Measurements from ENCODE around the gene MAPK8IP2. TPM values are rescaled to one million over a fixed set of nuclear protein-coding genes. Genes with fewer than 3 reads are reported as not detected.

Gene MAPK8IP2
- total and polyA plus RNA-seq, 2 experiments from 2014 or later: 0.42 to 1.7 TPM

DNA sequence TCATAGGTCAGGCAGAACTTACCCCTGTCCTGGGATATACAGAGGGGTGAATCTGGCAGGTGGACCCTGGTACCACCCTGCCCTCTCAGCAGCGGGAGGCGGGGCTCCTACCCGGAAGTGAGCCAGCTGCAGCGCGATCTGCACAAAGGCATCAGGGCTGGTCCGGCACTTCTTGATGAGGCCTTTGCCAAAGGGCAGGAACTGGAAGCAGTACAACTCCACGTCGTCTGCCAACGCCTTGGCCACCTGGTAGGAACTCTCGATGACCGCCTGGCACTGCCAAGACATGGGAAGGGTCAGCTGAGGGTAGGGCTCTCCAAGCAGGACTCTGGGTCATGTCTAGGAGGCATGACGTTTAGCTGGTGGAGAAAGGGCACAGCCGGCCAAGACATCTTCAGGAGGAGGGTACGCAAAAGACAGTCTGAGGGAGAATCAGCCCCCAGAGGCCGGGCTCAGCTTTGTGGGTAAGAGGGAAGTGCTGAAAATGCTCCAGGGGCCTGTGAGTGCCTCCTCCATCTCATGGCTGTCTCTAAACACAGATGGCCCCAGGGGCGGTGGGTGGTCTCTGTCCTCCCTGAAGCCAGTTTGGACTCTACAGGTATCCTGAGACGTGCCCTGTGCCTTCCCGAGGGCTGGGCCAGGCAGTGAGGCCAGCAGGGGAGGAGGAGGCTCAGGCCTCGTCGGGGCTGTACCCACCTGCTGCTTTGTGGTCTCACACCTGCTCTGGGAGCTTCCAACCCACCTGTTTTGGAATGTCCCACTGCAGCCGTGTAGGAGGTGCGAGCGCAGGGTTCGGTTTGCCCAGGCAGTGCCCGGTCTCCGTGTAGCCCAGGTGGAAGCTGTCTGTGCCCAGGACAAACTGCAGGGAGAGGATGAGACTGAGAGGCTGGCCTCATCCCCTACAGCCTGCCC, 29.1 kb upstream of the MAPK8IP2 start:
- Histone ChIP-seq H3K27ac (no peak overlapping the region), H3K36me3 (peaks cover 37% of the 10 kb centered on the region), H3K4me1 (ENCODE audit: low read depth) (no peaks in the 10 kb centered on the region), H3K27me3 (no peaks in the 10 kb centered on the region), H3K4me3 (no peak overlapping the region), H3K9me3 (ENCODE audit: low read depth) (no peaks in the 10 kb centered on the region)
- DNase-seq (ENCODE audit: low read depth in 1 of 2, low spot score in 1 of 2): no peak
- TF ChIP-seq, protein P1, sequence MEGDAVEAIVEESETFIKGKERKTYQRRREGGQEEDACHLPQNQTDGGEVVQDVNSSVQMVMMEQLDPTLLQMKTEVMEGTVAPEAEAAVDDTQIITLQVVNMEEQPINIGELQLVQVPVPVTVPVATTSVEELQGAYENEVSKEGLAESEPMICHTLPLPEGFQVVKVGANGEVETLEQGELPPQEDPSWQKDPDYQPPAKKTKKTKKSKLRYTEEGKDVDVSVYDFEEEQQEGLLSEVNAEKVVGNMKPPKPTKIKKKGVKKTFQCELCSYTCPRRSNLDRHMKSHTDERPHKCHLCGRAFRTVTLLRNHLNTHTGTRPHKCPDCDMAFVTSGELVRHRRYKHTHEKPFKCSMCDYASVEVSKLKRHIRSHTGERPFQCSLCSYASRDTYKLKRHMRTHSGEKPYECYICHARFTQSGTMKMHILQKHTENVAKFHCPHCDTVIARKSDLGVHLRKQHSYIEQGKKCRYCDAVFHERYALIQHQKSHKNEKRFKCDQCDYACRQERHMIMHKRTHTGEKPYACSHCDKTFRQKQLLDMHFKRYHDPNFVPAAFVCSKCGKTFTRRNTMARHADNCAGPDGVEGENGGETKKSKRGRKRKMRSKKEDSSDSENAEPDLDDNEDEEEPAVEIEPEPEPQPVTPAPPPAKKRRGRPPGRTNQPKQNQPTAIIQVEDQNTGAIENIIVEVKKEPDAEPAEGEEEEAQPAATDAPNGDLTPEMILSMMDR (IDR thresholded peaks at IDR 0.05; ENCODE audit: low read depth, low read length): no peak

DNA sequence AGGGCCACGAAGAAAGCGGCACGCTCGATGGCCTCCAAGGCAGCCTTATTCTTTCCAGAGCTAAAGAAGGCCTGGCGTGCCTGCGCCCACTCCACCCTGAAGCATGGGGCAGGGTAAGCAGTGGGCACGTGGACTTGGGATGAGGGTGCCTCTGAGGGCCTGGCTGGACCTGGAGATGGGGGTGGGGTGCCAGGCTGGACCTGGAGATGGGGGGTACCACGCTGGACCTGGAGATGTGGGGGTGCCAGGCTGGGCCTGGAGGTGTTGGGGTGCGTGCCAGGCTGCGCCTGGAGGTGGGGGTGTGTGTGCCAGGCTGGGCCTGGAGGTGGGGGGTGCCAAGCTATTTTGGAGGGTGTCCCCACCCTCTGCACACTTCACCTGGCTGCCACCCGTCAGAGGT, 27.6 kb upstream of the MAPK8IP2 start:
- H3K9me3 ChIP-seq (ENCODE audit: low read depth): no peaks in the 10 kb centered on the region
- H3K4me1 ChIP-seq (ENCODE audit: low read depth): peaks cover under 1% of the 10 kb centered on the region
- DNase-seq (ENCODE audit: low read depth in 1 of 2, low spot score in 1 of 2): no peak
- H3K27me3 ChIP-seq: no peaks in the 10 kb centered on the region
- H3K36me3 ChIP-seq: peaks cover 37% of the 10 kb centered on the region
- TF ChIP-seq, protein P1 (IDR thresholded peaks at IDR 0.05; ENCODE audit: low read depth, low read length): no peak
- no peak overlapping the region for H3K4me3 ChIP-seq
- H3K27ac ChIP-seq: no peak overlapping the region

DNA sequence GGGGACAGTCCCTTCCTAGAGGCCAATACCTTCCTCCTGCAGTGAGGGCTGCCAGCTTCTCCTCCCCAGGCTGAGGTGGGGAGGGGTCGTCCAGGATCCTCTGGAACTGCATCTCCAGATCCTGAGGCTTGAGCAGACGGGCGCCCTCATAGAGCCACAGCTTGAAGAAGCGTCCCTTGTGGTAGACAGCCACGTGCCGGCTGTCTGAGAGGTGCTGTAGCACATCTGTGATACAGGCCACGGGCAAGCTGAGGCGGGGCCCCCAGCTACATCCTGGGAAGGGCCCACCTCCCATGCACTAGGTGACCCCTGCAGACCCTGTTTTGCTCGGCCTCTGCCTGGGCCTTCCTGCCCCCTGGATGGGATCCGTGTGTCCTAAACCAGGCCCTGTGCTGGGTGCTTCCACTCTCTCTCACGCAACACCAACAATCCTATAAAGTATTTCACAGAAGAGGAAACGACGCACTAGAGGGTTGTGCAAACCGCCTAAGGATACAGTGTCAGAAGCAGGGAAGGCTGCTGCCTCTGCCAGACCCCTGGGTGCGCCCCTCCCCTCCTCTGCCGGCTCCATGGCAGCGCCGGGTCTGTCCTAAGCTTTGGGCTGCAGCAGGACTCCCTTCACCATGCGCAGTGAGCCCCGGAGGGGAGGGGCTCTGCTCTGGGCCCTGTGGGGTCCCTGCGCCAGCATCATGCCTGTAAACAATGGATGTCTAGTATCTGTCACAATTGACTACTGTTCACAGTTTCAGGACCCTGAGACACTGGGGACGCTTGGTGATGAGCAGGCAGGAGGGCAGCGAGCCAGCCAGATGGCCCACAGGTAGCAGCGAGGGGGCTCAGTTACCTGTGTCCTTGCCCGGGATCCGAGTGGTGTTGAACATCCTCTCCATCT, 26.9 kb upstream of the MAPK8IP2 start:
- no peak for DNase-seq (ENCODE audit: low read depth in 1 of 2, low spot score in 1 of 2)
- TF ChIP-seq, protein P1 (IDR thresholded peaks at IDR 0.05; ENCODE audit: low read depth, low read length): no peak
- H3K4me1 ChIP-seq (ENCODE audit: low read depth): peaks cover 8% of the 10 kb centered on the region
- no peaks in the 10 kb centered on the region for H3K9me3 ChIP-seq (ENCODE audit: low read depth)
- no peaks in the 10 kb centered on the region for H3K27me3 ChIP-seq
- H3K27ac ChIP-seq: no peak overlapping the region
- peaks cover 32% of the 10 kb centered on the region for H3K36me3 ChIP-seq
- no peak overlapping the region for H3K4me3 ChIP-seq

DNA sequence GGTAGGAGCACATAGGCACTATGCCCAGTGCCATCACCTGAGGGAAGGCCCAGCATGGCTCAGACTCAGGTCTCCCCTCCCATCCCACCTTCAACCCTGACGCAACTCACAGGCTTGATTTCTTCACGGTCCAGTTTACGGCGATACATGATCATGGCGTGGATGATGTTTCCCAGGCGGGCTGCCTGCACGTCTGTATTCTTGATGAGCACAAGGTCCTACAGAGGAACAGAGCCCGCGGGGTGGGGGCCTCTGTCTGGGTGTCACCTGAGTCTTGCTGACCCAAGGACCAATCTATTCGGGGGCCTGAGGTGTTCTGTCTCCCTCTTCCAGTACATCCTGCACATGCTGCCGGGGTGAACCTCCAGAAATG, 26.2 kb upstream of the MAPK8IP2 start:
- no peak for DNase-seq (ENCODE audit: low read depth in 1 of 2, low spot score in 1 of 2)
- Histone ChIP-seq H3K4me1 (ENCODE audit: low read depth) (peaks cover 15% of the 10 kb centered on the region), H3K36me3 (peaks cover 27% of the 10 kb centered on the region), H3K27me3 (no peaks in the 10 kb centered on the region), H3K4me3 (no peak overlapping the region), H3K27ac (no peak overlapping the region), H3K9me3 (ENCODE audit: low read depth) (no peaks in the 10 kb centered on the region)
- TF ChIP-seq, protein P1 (IDR thresholded peaks at IDR 0.05; ENCODE audit: low read depth, low read length): no peak

DNA sequence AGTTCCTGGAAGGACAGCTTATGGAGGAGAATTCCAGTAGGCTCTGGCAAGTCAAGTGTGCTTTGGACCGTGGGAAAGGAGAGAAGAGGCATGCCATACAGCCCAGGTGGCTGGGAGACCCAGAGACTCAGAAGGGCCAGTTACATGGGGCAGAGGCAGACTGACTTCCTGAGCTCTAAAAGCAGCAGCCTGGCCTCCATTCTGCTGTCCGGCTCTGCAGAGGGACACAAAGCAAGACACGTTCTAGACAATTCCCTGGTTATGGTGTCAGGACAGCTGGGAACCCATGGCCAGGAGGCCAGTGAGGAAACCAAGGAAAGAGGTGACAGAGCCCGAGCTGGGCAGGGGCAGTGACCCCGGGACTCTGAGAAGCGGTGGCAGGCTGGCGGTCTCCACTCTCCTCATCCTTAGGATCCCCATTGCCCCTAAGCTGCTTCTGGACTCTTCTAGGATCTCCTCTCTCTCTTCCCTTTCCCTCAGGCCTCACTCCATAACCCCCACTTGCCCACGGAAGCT, 25.1 kb upstream of the MAPK8IP2 start:
- peaks cover 18% of the 10 kb centered on the region for H3K36me3 ChIP-seq
- TF ChIP-seq, protein P1 (IDR thresholded peaks at IDR 0.05; ENCODE audit: low read depth, low read length): no peak
- no peak for DNase-seq (ENCODE audit: low read depth in 1 of 2, low spot score in 1 of 2)

More for the DNA sequence above, 25.1 kb upstream of the MAPK8IP2 start:
- no peak overlapping the region for H3K27ac ChIP-seq
- H3K27me3 ChIP-seq: no peaks in the 10 kb centered on the region
- no peaks in the 10 kb centered on the region for H3K9me3 ChIP-seq (ENCODE audit: low read depth)
- H3K4me1 ChIP-seq (ENCODE audit: low read depth): peaks cover 16% of the 10 kb centered on the region
- H3K4me3 ChIP-seq: no peak overlapping the region

Measured in cardiac muscle cell (in vitro differentiated cells and primary cell).